ENCODE measurements around the gene SFMBT2.

SFMBT2 gene

DNA sequence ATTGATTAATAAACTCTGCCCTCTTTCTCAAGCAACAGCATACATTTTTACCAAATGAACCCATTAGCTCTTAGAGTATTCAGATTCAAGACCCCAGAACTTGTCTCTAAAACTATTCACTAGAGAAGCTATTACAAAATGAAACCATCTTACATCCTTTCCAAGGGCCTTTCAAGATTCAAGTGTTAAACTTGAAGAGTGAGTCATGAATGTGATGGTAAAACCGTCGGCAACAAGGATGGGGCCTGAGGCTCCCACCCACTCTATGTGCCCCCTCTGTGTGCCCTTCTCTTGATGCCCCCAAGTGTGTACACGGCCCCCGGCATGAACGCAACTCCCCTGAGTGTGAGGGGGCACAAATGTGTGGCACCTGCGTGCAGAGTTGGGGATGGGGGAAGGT, 46.4 kb downstream of the SFMBT2 start:
- no peak for DNase-seq (ENCODE audit: low read depth in 2 of 2)

GRCh38 chr10:7363700-7364099, 47.1 kb downstream of the SFMBT2 start:
- no peak for DNase-seq (ENCODE audit: low read depth in 2 of 2)

GRCh38 chr10:7362471-7362870, 48.4 kb downstream of the SFMBT2 start:
- no peak for DNase-seq (ENCODE audit: low read depth in 2 of 2)

DNA sequence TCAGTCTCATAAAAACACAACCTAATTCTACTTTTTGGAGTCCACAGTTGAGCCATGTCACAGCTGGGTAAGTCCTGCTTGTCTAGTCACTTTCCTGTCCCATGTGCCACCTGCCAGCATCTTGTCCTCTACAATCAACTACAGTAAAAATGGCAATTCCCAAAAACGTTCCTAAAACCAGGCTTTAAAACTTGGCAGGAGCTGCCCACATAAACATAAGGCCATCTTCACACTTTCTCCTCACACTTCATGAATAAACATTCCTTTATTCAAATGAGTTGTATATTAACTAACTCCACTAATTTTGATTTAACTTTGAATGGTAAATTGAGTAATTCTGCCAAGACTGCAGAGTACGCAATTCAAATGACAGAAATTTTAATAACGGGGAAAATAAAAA, 49.5 kb downstream of the SFMBT2 start:
- no peak for DNase-seq (ENCODE audit: low read depth in 2 of 2)

DNA sequence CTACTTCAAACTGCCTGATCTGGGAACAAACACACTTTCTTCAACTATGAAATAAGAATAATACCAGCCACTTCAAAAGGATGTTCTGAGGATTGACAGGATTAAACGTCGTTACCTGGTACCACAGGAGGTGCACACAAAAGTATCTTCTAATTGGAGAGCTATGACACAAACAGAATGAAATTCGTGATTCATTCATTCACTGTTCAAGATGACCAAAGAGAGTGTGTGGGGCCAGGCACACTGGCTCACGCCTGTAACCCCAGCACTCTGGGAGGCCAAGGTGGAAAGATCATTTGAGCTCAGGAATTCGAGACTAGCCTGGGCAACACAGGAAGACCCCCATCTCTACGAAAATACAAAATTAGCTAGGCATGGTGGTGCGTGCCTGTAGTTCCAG, 50.9 kb downstream of the SFMBT2 start:
- no peak for DNase-seq (ENCODE audit: low read depth in 2 of 2)

- DNase-seq (ENCODE audit: low read depth in 2 of 2), result no peak
Observed at GRCh38 chr10:7359356-7359755, 51.5 kb downstream of the SFMBT2 start.

DNA sequence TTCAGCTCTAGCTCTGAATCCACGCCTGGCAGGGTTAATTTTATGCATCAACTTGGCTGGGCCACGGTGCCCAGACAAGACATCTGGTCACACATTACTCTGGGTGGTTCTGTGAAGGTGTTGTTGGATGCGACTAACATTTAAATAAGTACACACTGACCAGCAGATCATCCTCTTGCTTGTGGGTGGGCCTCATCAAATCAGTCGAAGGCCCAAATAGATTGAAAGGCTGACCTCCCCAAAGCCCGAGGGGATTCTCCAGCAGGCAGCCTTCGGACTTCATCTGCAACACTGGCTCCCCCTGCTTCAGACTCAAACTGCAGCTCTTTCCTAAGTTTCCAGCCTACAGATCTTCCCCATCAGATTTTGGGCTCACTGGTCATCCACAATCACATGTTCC, 53.6 kb downstream of the SFMBT2 start:
- no peak for DNase-seq (ENCODE audit: low read depth in 2 of 2)

GRCh38 chr10:7354330-7355047, 56.3 kb downstream of the SFMBT2 start:
- no peak for DNase-seq (ENCODE audit: low read depth in 2 of 2)

GRCh38 chr10:7351894-7352293, 58.9 kb downstream of the SFMBT2 start:
- DNase-seq (ENCODE audit: low read depth in 2 of 2), result no peak

- no peak for DNase-seq (ENCODE audit: low read depth in 2 of 2)
Observed at GRCh38 chr10:7350541-7351195, 60.2 kb downstream of the SFMBT2 start.

DNA sequence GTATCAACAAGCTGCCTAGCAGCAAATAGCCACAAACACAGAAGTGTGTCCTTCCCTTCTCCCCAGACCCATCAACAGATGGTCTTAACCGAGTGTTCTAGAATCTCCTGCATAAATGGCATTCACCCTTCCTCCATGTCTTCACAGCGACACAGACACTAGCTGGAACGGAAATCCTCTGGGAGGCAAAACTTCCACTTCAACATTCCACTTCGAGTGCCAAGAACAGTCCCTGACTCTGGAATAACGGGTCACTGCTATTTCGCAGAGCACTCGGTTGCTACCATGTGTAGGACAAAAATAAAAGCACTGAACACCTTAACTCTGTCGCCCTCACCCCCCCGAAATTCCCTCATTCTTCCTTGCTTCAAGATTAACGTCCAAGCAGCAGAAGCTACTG, 65.1 kb downstream of the SFMBT2 start:
- no peak for DNase-seq (ENCODE audit: low read depth in 2 of 2)

GRCh38 chr10:7343040-7343439, 67.8 kb downstream of the SFMBT2 start:
- no peak for DNase-seq (ENCODE audit: low read depth in 2 of 2)

DNA sequence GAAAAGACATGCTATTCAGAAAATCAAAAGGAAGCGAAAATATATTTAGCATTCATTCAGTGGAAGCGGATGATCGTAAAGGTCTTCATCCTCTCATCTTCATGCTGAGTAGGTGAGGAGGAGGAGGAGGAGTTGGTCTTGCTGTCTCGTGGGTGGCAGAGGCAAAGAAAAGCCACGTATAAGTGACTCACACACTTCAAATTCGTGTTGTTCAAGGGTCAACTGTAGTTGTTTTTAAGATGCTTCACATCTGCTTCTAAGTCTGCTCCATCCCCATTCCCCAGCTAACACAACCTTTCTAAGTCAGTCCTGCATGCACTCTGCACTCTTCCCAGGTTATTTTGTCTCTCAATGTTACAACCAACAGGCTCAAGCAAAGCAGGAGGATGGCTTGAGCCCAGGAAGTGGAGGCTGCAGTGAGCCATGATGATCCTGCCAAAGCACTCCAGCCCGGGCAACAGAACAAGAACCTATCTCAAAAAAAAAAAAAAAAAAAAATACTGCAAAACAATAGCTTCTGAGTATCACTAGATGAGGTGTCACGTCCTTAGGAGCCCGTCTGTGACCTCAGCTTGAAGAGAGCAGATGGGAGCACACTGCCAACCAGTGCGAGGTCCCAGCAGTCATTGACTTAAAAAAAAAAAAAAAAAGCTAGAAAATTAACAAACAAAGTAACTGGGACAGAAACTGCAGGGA, 70.5 kb downstream of the SFMBT2 start:
- no peak for DNase-seq (ENCODE audit: low read depth in 2 of 2)

DNA sequence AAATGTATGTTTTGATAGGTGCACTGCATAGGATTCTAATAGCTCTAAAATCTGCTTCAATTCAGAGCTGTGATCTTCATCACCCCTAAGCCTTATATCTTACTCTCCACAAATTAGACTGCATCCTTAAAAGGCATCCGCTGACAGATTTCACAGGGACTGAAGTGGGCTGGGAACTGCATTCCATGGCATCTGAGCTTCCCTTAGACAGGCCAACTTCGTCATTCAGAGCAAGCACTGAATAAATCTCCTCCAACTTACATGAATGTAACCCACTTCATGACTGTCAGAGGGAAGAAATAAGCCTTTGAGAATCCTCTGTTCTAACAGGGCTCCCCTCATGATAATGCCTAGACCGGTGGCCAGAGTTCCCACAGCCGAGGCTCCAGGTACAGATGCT, 71.3 kb downstream of the SFMBT2 start:
- no peak for DNase-seq (ENCODE audit: low read depth in 2 of 2)

- DNase-seq (ENCODE audit: low read depth in 2 of 2), result no peak
Observed at GRCh38 chr10:7338469-7338868, 72.4 kb downstream of the SFMBT2 start.

- DNase-seq (ENCODE audit: low read depth in 2 of 2), result peak in 1 of 2 donors; percentile 7
Observed at GRCh38 chr10:7337431-7338171, 73.2 kb downstream of the SFMBT2 start.

GRCh38 chr10:7335977-7336376, 74.9 kb downstream of the SFMBT2 start:
- DNase-seq (ENCODE audit: low read depth in 2 of 2), result no peak

- no peak for DNase-seq (ENCODE audit: low read depth in 2 of 2)
Observed at GRCh38 chr10:7334642-7334964, 76.2 kb downstream of the SFMBT2 start.

DNA sequence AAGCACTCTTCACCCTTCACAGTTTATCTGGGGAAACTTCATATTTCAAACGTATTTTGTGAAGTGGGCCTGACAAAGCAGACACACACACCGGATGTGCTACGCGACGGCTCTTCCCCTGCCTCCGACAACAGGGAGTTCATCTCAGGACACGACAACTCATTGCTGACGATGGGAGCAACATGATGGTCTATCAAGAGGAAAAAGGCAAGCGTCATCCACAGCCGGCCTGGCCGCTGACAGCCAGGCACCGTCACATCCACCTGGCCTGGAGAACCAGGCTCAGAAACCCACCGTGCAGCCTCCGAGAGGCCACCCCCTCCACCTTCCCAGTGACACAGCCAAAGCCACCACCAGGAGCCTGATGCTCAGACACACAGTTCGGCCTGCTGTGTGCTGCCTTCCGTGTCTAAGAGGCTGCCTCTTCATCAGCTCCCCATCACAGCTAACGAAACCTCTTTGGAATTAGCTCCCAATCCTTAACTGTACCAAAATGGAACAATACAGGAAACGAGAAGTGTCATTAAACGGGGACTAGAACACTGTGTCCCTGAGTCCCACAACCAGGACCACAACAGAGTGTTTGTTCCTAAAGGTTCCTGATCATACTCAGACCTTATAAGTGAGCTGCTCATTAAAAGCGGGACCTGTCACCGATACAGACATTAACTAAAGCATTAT, 76.7 kb downstream of the SFMBT2 start:
- no peak for DNase-seq (ENCODE audit: low read depth in 2 of 2)

GRCh38 chr10:7329219-7329618, 81.6 kb downstream of the SFMBT2 start:
- DNase-seq (ENCODE audit: low read depth in 2 of 2), result no peak

DNA sequence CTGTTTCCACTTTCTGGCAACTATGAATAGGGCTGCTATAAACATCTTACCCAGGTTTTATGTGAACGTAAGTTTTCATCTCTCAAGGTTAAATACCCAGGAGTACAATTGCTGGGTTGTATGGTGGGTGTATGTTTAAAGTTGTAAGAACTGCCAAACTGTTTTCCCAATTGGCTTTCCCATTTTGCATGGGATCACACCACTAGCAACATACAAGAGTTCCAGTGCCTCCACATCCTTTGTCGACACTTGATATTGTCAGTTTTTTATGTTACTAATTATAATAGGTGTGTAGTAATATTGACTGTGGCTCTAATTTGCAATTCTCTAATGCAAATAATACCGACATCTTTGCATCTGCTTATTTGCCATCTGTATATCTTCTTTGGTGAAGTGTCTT, 82.9 kb downstream of the SFMBT2 start:
- no peak for DNase-seq (ENCODE audit: low read depth in 2 of 2)

- no peak for DNase-seq (ENCODE audit: low read depth in 2 of 2)
Observed at GRCh38 chr10:7322623-7323022, 88.2 kb downstream of the SFMBT2 start.

Measured in stimulated activated CD8-positive, alpha-beta memory T cell treated with anti-CD3 and anti-CD28 coated beads, Interleukin-2, amount 100 ng/mL, for 48 hours (primary cell).